Measurements from ENCODE around the gene DIPK1B.

GRCh38 chr9:136757751-136758140 lies 45.4 kb downstream of the DIPK1B start:
- TF ChIP-seq HDAC2 (IDR thresholded peaks at IDR 0.05) (no peak), NR2C1 (IDR thresholded peaks at IDR 0.05) (no peak), WRNIP1 (IDR thresholded peaks at IDR 0.05; ENCODE audit: borderline replicate concordance, low read depth, low read length) (no peak), FOS (IDR thresholded peaks at IDR 0.05; ENCODE audit: borderline replicate concordance, extremely low read depth, insufficient read length) (no peak), POLR2A (IDR thresholded peaks at IDR 0.05; ENCODE audit: low read depth, low read length) (no peak), MXI1 (IDR thresholded peaks at IDR 0.05; ENCODE audit: low read depth, low read length) (no peak), RB1 (IDR thresholded peaks at IDR 0.05; ENCODE audit: borderline replicate concordance) (no peak), YY1 (IDR thresholded peaks at IDR 0.05; ENCODE audit: low read depth, low read length) (no peak)
- TF ChIP-seq, protein P1, sequence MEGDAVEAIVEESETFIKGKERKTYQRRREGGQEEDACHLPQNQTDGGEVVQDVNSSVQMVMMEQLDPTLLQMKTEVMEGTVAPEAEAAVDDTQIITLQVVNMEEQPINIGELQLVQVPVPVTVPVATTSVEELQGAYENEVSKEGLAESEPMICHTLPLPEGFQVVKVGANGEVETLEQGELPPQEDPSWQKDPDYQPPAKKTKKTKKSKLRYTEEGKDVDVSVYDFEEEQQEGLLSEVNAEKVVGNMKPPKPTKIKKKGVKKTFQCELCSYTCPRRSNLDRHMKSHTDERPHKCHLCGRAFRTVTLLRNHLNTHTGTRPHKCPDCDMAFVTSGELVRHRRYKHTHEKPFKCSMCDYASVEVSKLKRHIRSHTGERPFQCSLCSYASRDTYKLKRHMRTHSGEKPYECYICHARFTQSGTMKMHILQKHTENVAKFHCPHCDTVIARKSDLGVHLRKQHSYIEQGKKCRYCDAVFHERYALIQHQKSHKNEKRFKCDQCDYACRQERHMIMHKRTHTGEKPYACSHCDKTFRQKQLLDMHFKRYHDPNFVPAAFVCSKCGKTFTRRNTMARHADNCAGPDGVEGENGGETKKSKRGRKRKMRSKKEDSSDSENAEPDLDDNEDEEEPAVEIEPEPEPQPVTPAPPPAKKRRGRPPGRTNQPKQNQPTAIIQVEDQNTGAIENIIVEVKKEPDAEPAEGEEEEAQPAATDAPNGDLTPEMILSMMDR (IDR thresholded peaks at IDR 0.05 in 2 of 3, conservative IDR thresholded peaks at IDR 0.05 in 1 of 3; ENCODE audit: control insufficient read depth in 2 of 3, extremely low read depth in 1 of 3, insufficient read depth in 1 of 3, low read depth in 3 of 3, low read length in 3 of 3): no peak
- TF ChIP-seq, protein P2, sequence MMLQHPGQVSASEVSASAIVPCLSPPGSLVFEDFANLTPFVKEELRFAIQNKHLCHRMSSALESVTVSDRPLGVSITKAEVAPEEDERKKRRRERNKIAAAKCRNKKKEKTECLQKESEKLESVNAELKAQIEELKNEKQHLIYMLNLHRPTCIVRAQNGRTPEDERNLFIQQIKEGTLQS (IDR thresholded peaks at IDR 0.05; ENCODE audit: borderline replicate concordance, extremely low read depth, low read depth, low read length): no peak

All from GM12878 (cell line).